Measurements from ENCODE around the gene BTBD10. TPM values are rescaled to one million over a fixed set of nuclear protein-coding genes. Genes with fewer than 3 reads are reported as not detected.

The BTBD10 gene
- 37.8 to 57.2 TPM (median 43.7 TPM) in 5 replicates for total RNA-seq (2022; extraction: Qiagen RNA extraction; ENCODE audit: low read depth)

DNA sequence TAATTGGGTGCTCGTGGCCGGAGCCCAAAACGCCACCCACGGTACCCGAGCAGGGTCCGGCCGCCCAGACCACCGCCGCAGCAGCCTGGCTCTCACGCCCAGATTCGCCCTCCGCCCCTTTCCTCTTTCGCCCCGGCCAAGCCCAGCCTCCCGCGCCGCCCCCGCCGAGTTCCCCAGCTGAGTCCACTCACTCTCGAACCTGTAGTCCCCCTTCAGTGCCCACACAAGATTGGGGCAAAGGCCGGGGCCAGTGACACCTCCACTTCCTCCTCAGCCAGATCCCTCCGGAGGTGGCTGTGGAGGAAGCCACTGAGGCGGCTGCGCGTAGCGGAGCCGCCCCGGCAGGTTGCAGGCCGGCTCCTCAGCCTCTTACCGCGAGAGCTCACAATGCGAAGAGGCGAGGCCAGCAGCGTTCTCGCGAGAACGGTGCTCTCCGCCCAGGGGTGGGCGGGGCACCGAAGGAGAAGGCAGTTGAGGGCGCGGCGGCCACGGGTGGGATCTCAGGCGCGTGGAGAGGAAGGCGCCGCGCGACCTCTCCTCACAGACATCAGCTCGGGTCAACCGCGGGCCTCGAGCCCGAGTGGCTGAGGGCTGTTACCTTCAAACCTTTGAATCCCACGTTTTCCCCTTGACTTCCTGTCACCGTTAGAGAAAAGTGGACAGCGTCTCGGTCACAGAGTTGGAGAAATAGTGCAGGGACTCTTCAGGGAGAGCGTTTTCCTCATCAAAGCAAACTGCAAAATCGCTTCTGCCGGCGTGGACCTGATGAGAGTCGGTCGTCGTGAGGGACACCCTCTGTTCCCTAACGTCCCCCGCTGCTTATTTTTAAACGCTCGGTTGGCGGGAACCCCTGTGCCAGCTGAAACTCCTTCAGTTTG lies at the start of gene BTBD10:
Gene BTBD10 (minus strand): TSS at position 322 of the 878 bp plus-strand sequence. CDS start 18,098 bp downstream, outside the sequence.

DNA sequence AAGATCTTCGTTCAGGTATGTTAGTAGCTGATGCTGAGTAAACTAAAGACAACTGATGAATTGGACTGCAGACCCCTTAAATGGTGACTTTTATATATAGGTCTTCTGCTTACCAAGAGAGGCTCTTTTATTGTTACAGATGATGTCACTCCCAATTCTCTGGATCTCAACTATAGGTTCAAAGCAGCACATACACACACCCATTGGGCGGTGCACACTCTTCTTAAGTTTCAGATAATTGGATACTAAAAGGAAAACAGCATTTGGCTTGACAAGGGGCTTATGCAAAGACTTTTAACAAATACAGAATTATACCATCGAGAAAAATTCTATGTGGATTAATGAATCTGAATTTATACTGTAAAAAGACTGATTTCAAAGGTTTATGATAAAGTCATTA lies 32.9 kb upstream of the BTBD10 start, which contains the start of gene PTH:
Gene PTH (minus strand): TSS at position 69 of the 400 bp plus-strand sequence. CDS start 3,142 bp downstream, outside the sequence.

Other genes starting within 250 kb of the BTBD10 start
- gene BMAL1, start 185.4 kb downstream of the BTBD10 start, total RNA-seq (2022; extraction: Qiagen RNA extraction; ENCODE audit: low read depth): 7.3 to 11.0 TPM (median 9.8 TPM) in 5 replicates
- not detected in 5 replicates for gene PTH, start 32.8 kb upstream of the BTBD10 start, total RNA-seq (2022; extraction: Qiagen RNA extraction; ENCODE audit: low read depth)
- gene FAR1, start 205.4 kb upstream of the BTBD10 start, total RNA-seq (2022; extraction: Qiagen RNA extraction; ENCODE audit: low read depth): 40.0 to 64.8 TPM (median 50.7 TPM) in 5 replicates

All from A549 treated with ZK216348 at 1 μM for 4 hours (cell line).